ENCODE data around the gene PLD4.

The PLD4 gene

GRCh38 chr14:104936361-104937155 is 11.9 kb downstream of the PLD4 start:
- TF ChIP-seq CTCF (IDR thresholded peaks at IDR 0.05; ENCODE audit: insufficient read depth, low read length, missing control alignments), result no peak
- ChIA-PET POLR2A (no interaction called here), CTCF (interaction anchor here (1.1 to 3.1 kb wide), 2 partner anchors 39 to 109 kb away, joined by 3 to 25 read pairs; no protein-coding TSS in a partner anchor)
- DNase-seq (ENCODE audit: low read depth, low spot score), result no peak
- H3K4me3 ChIP-seq (ENCODE audit: low read depth, low read length), result no peak overlapping the region

- POLR2A ChIA-PET, result no interaction called here
- TF ChIP-seq CTCF (IDR thresholded peaks at IDR 0.05; ENCODE audit: insufficient read depth, low read length, missing control alignments), result no peak
- CTCF ChIA-PET, result interaction anchor here (1.1 to 3.1 kb wide), 3 partner anchors 39 to 109 kb away, joined by 3 to 25 read pairs (median 4); no protein-coding TSS in a partner anchor
- DNase-seq (ENCODE audit: low read depth, low spot score), result no peak
- no peak overlapping the region for H3K4me3 ChIP-seq (ENCODE audit: low read depth, low read length)
Measured at GRCh38 chr14:104937161-104937560, 12.5 kb downstream of the PLD4 start.

- TF ChIP-seq CTCF (IDR thresholded peaks at IDR 0.05; ENCODE audit: insufficient read depth, low read length, missing control alignments), result no peak
- CTCF ChIA-PET, result interaction anchor here (1.1 to 1.3 kb wide), 3 partner anchors 38 to 108 kb away, joined by 3 to 4 read pairs (median 4); no protein-coding TSS in a partner anchor
- POLR2A ChIA-PET, result no interaction called here
Measured at GRCh38 chr14:104937694-104938365, 13.2 kb downstream of the PLD4 start.

GRCh38 chr14:104938436-104938835 is 13.8 kb downstream of the PLD4 start:
- no peak for TF ChIP-seq CTCF (IDR thresholded peaks at IDR 0.05; ENCODE audit: insufficient read depth, low read length, missing control alignments)
- H3K4me3 ChIP-seq (ENCODE audit: low read depth, low read length), result no peak overlapping the region
- POLR2A ChIA-PET, result no interaction called here
- no peak for DNase-seq (ENCODE audit: low read depth, low spot score)
- CTCF ChIA-PET, result interaction anchor here (1.1 to 1.5 kb wide), 3 partner anchors 42 to 172 kb away, joined by 3 to 4 read pairs (median 4); no protein-coding TSS in a partner anchor

More at GRCh38 chr14:104937694-104938365, 13.2 kb downstream of the PLD4 start:
- no peak overlapping the region for H3K4me3 ChIP-seq (ENCODE audit: low read depth, low read length)
- DNase-seq (ENCODE audit: low read depth, low spot score), result no peak

- ChIA-PET POLR2A (no interaction called here), CTCF (interaction anchor here (1.1 to 2.0 kb wide), 3 partner anchors 42 to 172 kb away, joined by 3 to 13 read pairs (median 4); no protein-coding TSS in a partner anchor)
- DNase-seq (ENCODE audit: low read depth, low spot score), result no peak
- H3K4me3 ChIP-seq (ENCODE audit: low read depth, low read length), result no peak overlapping the region
- TF ChIP-seq CTCF (IDR thresholded peaks at IDR 0.05; ENCODE audit: insufficient read depth, low read length, missing control alignments), result no peak
Measured at GRCh38 chr14:104938960-104939359, 14.3 kb downstream of the PLD4 start.
